SU-DHL-6 (cell line): ENCODE results near the gene DLX2.

Source experiments
- H2AFZ ChIP-seq: fragments of 200-600 bp; sonication (generic); 2 replicates; pipeline ENCODE4 v1.6.1; 2014; ENCODE audit warnings: low read depth, mild to moderate bottlenecking, moderate library complexity, mixed read lengths, antibody characterized with exemption, low read length; ENCODE audit not compliant: severe bottlenecking
- H3F3A ChIP-seq: fragments of 200-600 bp; shearing (Covaris generic); 2 replicates; pipeline ENCODE4 v1.6.0; 2016; ENCODE audit warnings: antibody characterized with exemption, mild to moderate bottlenecking; ENCODE audit not compliant: insufficient read depth
- H3K27ac ChIP-seq: fragments of 200-600 bp; sonication (generic); 2 replicates; pipeline ENCODE4 v1.5.1; 2016; ENCODE audit warnings: low read depth, mild to moderate bottlenecking, low read length, moderate library complexity, mixed read lengths
- H3K27me3 ChIP-seq: fragments of 200-600 bp; sonication (generic), shearing (Covaris generic); 2 replicates; pipeline ENCODE4 v1.6.0; 2014; ENCODE audit warnings: mild to moderate bottlenecking, low read length
- H3K36me3 ChIP-seq: fragments of 200-600 bp; sonication (generic); 2 replicates; pipeline ENCODE4 v1.6.1; 2014; ENCODE audit warnings: mild to moderate bottlenecking, low read length, mixed read lengths
- H3K4me2 ChIP-seq: fragments of 300-600, 200-600 bp; shearing (Covaris generic), sonication (generic); 2 replicates; pipeline ENCODE4 v1.6.0; 2014; ENCODE audit warnings: low read length, low read depth, mild to moderate bottlenecking; ENCODE audit not compliant: poor library complexity, severe bottlenecking
- H3K4me3 ChIP-seq: fragments of 200-600 bp; sonication (generic); 2 replicates; pipeline ENCODE4 v1.5.1; 2014; ENCODE audit warnings: antibody characterized with exemption, low read length, mild to moderate bottlenecking, mixed read lengths; ENCODE audit not compliant: insufficient read depth, poor library complexity, severe bottlenecking
- H3K79me2 ChIP-seq: fragments of 200-600 bp; sonication (generic); 2 replicates; pipeline ENCODE4 v1.6.1; 2014; ENCODE audit warnings: mild to moderate bottlenecking, low read length, moderate library complexity; ENCODE audit not compliant: insufficient read depth
- H3K9ac ChIP-seq: fragments of 200-600 bp; sonication (generic); 2 replicates; pipeline ENCODE4 v1.7.0; 2014; ENCODE audit warnings: mild to moderate bottlenecking, low read length
- H3K9me2 ChIP-seq: fragments of 200-600 bp; sonication (generic); replicated peaks from 2 replicates; pipeline ENCODE4 v1.6.1; 2014; ENCODE audit warnings: low read length; ENCODE audit not compliant: insufficient read depth
- H3K9me3 ChIP-seq: fragments of 200-600 bp; sonication (generic); 2 replicates; pipeline ENCODE4 v1.6.1; 2014; ENCODE audit warnings: low read length, mixed read lengths; ENCODE audit not compliant: insufficient read depth
- H4K20me1 ChIP-seq: fragments of 200-600 bp; sonication (generic); 2 replicates; pipeline ENCODE4 v1.6.1; 2014; ENCODE audit warnings: low read depth, mild to moderate bottlenecking, antibody characterized with exemption, low read length, moderate library complexity, mixed read lengths
- EZH2phosphoT487 ChIP-seq: fragments of 200-600 bp; sonication (generic), shearing (Covaris generic); conservative IDR thresholded peaks from 2 replicates; pipeline ENCODE4 v1.6.1; 2018; ENCODE audit warnings: mild to moderate bottlenecking, antibody characterized with exemption, low read length, moderate library complexity, mixed read lengths
- TF ChIP-seq, protein P1 (sequence below): fragments of 200-600 bp; sonication (generic); IDR thresholded peaks from one replicate; pipeline ENCODE4 v1.5.1; 2017; ENCODE audit warnings: antibody characterized with exemption, mild to moderate bottlenecking, low read length, moderate library complexity; ENCODE audit not compliant: insufficient read depth, poor library complexity, severe bottlenecking

The DLX2 gene

DNA sequence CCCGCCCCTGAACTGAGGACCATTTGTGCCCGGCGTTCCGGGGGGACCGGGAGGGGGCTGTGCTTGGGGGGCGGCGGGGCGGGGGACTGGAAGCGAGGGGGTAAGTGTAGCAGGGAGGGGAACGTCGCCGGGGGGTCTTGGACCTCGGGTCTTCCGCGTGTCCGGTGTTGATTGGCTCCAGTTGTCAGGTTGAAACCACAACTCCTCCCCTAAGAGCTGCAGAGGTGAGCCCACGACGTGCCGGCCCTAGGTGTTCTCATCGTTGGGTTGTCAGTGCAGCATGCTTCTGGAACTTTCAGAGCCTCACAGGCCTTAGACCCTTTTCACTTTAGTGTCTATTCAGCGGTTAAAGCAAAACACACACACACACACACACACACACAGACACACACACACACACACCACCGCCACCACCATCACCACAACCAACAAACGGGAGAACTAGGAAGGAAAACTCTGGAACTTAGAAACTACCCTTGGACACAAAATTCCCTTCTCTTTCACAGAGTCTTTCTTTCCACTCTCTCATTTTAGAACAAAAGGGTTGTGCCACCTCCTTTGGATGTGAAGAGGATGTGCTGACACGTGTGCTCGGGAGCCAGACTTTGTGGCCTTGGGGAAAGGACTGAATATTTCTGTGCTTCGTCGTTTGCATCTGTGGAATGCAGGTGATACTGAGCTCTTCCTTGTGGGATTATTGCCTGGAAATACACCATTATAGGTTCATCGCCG is 6.7 kb upstream of the DLX2 start:
- Histone ChIP-seq H3K27me3 (no peaks in the 10 kb centered on the region), H2AFZ (no peak overlapping the region), H3K9me2 (no peaks in the 10 kb centered on the region), H3K27ac (no peak overlapping the region), H3K9ac (no peak overlapping the region), H3K4me2 (no peak overlapping the region), H3K79me2 (no peaks in the 10 kb centered on the region), H4K20me1 (no peaks in the 10 kb centered on the region), H3F3A (no peaks in the 10 kb centered on the region), H3K4me3 (no peak overlapping the region), H3K9me3 (no peaks in the 10 kb centered on the region), H3K36me3 (no peaks in the 10 kb centered on the region)
- TF ChIP-seq, protein P1, sequence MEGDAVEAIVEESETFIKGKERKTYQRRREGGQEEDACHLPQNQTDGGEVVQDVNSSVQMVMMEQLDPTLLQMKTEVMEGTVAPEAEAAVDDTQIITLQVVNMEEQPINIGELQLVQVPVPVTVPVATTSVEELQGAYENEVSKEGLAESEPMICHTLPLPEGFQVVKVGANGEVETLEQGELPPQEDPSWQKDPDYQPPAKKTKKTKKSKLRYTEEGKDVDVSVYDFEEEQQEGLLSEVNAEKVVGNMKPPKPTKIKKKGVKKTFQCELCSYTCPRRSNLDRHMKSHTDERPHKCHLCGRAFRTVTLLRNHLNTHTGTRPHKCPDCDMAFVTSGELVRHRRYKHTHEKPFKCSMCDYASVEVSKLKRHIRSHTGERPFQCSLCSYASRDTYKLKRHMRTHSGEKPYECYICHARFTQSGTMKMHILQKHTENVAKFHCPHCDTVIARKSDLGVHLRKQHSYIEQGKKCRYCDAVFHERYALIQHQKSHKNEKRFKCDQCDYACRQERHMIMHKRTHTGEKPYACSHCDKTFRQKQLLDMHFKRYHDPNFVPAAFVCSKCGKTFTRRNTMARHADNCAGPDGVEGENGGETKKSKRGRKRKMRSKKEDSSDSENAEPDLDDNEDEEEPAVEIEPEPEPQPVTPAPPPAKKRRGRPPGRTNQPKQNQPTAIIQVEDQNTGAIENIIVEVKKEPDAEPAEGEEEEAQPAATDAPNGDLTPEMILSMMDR: no peak
- TF ChIP-seq EZH2phosphoT487: no peak

DNA sequence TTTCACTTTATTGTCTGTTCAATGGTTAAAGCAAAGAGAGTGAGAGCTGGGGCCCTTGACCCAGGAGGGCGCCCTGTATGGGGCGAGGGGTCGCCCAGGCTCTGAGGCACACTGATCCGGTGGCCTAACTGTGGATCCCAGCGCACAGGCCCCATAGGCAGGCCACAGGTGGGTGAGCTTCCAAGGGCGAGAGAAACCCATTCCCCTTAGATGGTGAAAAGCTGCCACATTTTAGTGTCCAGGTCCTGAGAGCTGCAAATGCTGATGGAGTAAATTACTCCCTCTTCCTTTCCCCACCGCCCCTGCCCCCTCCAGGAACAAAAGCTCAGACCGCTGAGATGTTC is 5.9 kb upstream of the DLX2 start:
- Histone ChIP-seq H2AFZ (no peak overlapping the region), H3K4me2 (no peak overlapping the region), H3K9me3 (no peaks in the 10 kb centered on the region)

GRCh38 chr2:172107690-172108586 is 5.2 kb upstream of the DLX2 start:
- Histone ChIP-seq H3K4me2 (no peak overlapping the region), H2AFZ (no peak overlapping the region), H4K20me1 (no peaks in the 10 kb centered on the region), H3K79me2 (no peaks in the 10 kb centered on the region), H3K36me3 (no peaks in the 10 kb centered on the region), H3K9me2 (no peaks in the 10 kb centered on the region), H3K27me3 (no peaks in the 10 kb centered on the region), H3K4me3 (no peak overlapping the region), H3K9me3 (no peaks in the 10 kb centered on the region), H3F3A (peaks cover 8% of the 10 kb centered on the region; the same call in 1 of the 2 replicates), H3K9ac (no peak overlapping the region), H3K27ac (no peak overlapping the region)
- TF ChIP-seq, protein P1: no peak
- no peak for TF ChIP-seq EZH2phosphoT487

More for the DNA sequence above, 5.9 kb upstream of the DLX2 start:
- Histone ChIP-seq H3K9ac (no peak overlapping the region), H3K9me2 (no peaks in the 10 kb centered on the region), H3K27me3 (no peaks in the 10 kb centered on the region), H4K20me1 (no peaks in the 10 kb centered on the region), H3K4me3 (no peak overlapping the region), H3F3A (peaks cover 2% of the 10 kb centered on the region; the same call in 1 of the 2 replicates), H3K79me2 (no peaks in the 10 kb centered on the region), H3K36me3 (no peaks in the 10 kb centered on the region), H3K27ac (no peak overlapping the region)
- TF ChIP-seq, protein P1: no peak
- TF ChIP-seq EZH2phosphoT487: no peak
